ENCODE measurements around the gene INF2.

INF2 gene

DNA sequence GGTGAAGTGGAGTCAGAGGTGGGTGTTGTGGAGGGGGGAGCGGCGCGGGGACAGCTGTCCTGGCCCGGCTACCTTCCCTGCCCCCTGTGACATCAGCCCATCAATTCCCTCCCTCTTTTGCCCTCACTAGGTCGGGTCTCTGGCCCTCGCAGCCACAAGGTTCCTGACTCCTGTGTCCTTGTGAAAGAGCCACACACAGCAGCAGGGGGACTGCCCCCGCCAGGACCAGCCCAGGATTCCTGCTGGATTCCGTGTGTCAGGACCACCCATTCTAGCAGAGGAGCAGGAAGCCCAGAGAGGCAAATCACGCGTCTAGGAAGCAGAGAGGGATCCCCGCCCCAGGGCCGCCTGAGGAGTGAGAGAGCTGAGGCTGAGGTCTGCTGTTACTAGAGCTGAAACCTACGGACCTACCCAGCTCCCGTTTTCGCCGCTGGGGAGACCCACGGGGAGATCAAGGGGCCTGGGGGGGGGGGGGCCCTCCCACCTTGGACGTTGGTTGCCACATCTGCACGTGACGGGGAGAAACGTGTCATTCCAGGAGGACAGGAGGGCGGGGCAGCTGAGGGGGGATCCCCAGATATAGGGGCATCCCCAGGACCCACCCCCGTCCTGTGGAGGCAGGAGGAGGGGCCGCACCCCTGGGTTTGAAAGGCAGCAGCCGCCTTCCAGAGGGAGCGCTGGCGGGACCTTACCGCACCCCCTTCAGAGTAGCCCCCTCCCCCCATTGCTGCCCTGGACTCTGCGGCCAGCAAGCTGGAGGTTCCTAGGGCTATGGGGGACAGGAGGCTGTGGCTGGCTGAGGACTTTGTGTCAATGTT is 12.5 kb upstream of the INF2 start:
- Histone ChIP-seq H3K27ac (replicated peaks; ENCODE audit: low read length) (peak overlapping the region; percentile 66), H2AK5ac (ENCODE audit: low read depth, low read length) (peak overlapping the region; percentile 100), H3K27me3 (ENCODE audit: control insufficient read depth in 3 of 3, insufficient read depth in 3 of 3, low read depth in 1 of 3, low read length in 3 of 3) (no peaks in the 10 kb centered on the region), H2BK15ac (ENCODE audit: low read length) (peak overlapping the region; percentile 26), H4K91ac (ENCODE audit: low read depth, low read length, poor library complexity) (peak overlapping the region; percentile 99), H2AFZ (ENCODE audit: low read length) (peak overlapping the region; percentile 91), H3K18ac (ENCODE audit: low read length) (peak overlapping the region; percentile 99), H3K4me3 (ENCODE audit: low read length in 2 of 2) (peak overlapping the region; percentile 41 to 76), H3K4me2 (ENCODE audit: insufficient read depth, low read length, poor library complexity, severe bottlenecking) (peak overlapping the region; percentile 66), H4K8ac (ENCODE audit: low read depth, low read length) (peak overlapping the region; percentile 93), H3K4me1 (ENCODE audit: control insufficient read depth in 2 of 2, insufficient read depth in 1 of 2, low read depth in 1 of 2, low read length in 2 of 2) (peaks cover 37 to 50% of the 10 kb centered on the region in 2 donors), H3K36me3 (replicated peaks in 1 of 2; ENCODE audit: control insufficient read depth in 2 of 2, insufficient read depth in 2 of 2, low read length in 2 of 2) (no peaks in the 10 kb centered on the region), H3K23ac (ENCODE audit: low read depth, low read length, poor library complexity) (peak overlapping the region; percentile 60), H2BK12ac (ENCODE audit: low read length) (peak overlapping the region; percentile 35), H3K4ac (ENCODE audit: low read length) (peak overlapping the region; percentile 81), H3K9me3 (replicated peaks in 1 of 2; ENCODE audit: control insufficient read depth in 2 of 2, insufficient read depth in 1 of 2, low read depth in 1 of 2, low read length in 2 of 2) (no peaks in the 10 kb centered on the region), H2BK120ac (ENCODE audit: low read depth, low read length) (peak overlapping the region; percentile 97), H2BK5ac (ENCODE audit: low read length) (peak overlapping the region; percentile 99), H3K9ac (ENCODE audit: low read depth, low read length, poor library complexity) (peak overlapping the region; percentile 82), H3K14ac (ENCODE audit: low read length) (peak overlapping the region; percentile 72), H3K79me1 (ENCODE audit: low read depth, low read length) (peaks cover 2% of the 10 kb centered on the region)
- no CpG with 5 or more reads among the region's 29 CpGs for WGBS, 2 donors (ENCODE audit: extremely low coverage in 2 of 2, insufficient read length in 2 of 2, insufficient replicate concordance in 1 of 2)
- DNase-seq (ENCODE audit: low spot score): no peak

GRCh38 chr14:104677512-104678332 is 11.7 kb upstream of the INF2 start:
- Histone ChIP-seq H2BK5ac (ENCODE audit: low read length) (peak overlapping the region; percentile 99), H3K4me2 (ENCODE audit: insufficient read depth, low read length, poor library complexity, severe bottlenecking) (peak overlapping the region; percentile 66), H3K36me3 (replicated peaks in 1 of 2; ENCODE audit: control insufficient read depth in 2 of 2, insufficient read depth in 2 of 2, low read length in 2 of 2) (no peaks in the 10 kb centered on the region), H3K27ac (replicated peaks; ENCODE audit: low read length) (peak overlapping the region; percentile 66), H4K91ac (ENCODE audit: low read depth, low read length, poor library complexity) (peak overlapping the region; percentile 99), H3K4me3 (ENCODE audit: low read length in 2 of 2) (peak overlapping the region; percentile 41 to 76), H3K27me3 (ENCODE audit: control insufficient read depth in 3 of 3, insufficient read depth in 3 of 3, low read depth in 1 of 3, low read length in 3 of 3) (no peaks in the 10 kb centered on the region), H3K23ac (ENCODE audit: low read depth, low read length, poor library complexity) (peak overlapping the region; percentile 60), H2AK5ac (ENCODE audit: low read depth, low read length) (peak overlapping the region; percentile 100), H3K9ac (ENCODE audit: low read depth, low read length, poor library complexity) (peak overlapping the region; percentile 82), H2BK120ac (ENCODE audit: low read depth, low read length) (peak overlapping the region; percentile 97), H3K79me1 (ENCODE audit: low read depth, low read length) (peaks cover 2% of the 10 kb centered on the region), H3K14ac (ENCODE audit: low read length) (peak overlapping the region; percentile 72), H3K4ac (ENCODE audit: low read length) (peak overlapping the region; percentile 81), H3K9me3 (replicated peaks in 1 of 2; ENCODE audit: control insufficient read depth in 2 of 2, insufficient read depth in 1 of 2, low read depth in 1 of 2, low read length in 2 of 2) (no peaks in the 10 kb centered on the region), H2BK12ac (ENCODE audit: low read length) (peak overlapping the region; percentile 35), H3K4me1 (ENCODE audit: control insufficient read depth in 2 of 2, insufficient read depth in 1 of 2, low read depth in 1 of 2, low read length in 2 of 2) (peaks cover 46 to 58% of the 10 kb centered on the region in 2 donors), H4K8ac (ENCODE audit: low read depth, low read length) (peak overlapping the region; percentile 93), H3K18ac (ENCODE audit: low read length) (peak overlapping the region; percentile 99), H2BK15ac (ENCODE audit: low read length) (peak overlapping the region; percentile 26), H2AFZ (ENCODE audit: low read length) (peak overlapping the region; percentile 91)
- WGBS, 2 donors (ENCODE audit: extremely low coverage in 2 of 2, insufficient read length in 2 of 2, insufficient replicate concordance in 1 of 2): no CpG with 5 or more reads among the region's 43 CpGs
- DNase-seq (ENCODE audit: low spot score): peak; percentile 59

DNA sequence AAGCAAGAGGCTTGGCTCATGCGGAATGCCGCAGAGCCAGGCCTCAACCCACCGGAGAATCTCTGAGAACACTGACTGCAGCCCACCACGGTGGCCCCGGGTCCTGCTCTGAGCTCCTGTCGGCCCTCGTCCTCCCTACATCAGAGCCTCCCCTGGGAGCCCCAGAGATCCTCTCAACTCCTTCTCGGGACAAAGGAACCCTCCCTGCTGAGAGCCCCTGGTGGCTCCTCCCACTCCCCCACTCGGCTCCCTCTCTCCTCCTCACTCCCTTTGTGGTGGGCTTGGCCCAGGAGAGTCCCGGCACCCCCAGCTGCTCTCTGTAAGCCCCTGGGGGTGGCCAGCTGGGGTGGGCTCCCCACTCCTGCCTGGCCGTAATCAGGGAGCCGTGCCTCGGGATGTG is 11.1 kb upstream of the INF2 start:
- Histone ChIP-seq H4K91ac (ENCODE audit: low read depth, low read length, poor library complexity) (peak overlapping the region; percentile 94), H3K27ac (replicated peaks; ENCODE audit: low read length) (peak overlapping the region; percentile 39), H3K4me1 (ENCODE audit: control insufficient read depth in 2 of 2, insufficient read depth in 1 of 2, low read depth in 1 of 2, low read length in 2 of 2) (peaks cover 50 to 63% of the 10 kb centered on the region in 2 donors), H2AK5ac (ENCODE audit: low read depth, low read length) (peak overlapping the region; percentile 99), H3K4me2 (ENCODE audit: insufficient read depth, low read length, poor library complexity, severe bottlenecking) (peak overlapping the region; percentile 66), H3K14ac (ENCODE audit: low read length) (no peak overlapping the region), H3K4me3 (ENCODE audit: low read length in 2 of 2) (peak overlapping the region in 1 of 2 donors; percentile 41), H2BK120ac (ENCODE audit: low read depth, low read length) (peak overlapping the region; percentile 97), H3K23ac (ENCODE audit: low read depth, low read length, poor library complexity) (peak overlapping the region; percentile 60), H2BK12ac (ENCODE audit: low read length) (peak overlapping the region; percentile 97), H3K9ac (ENCODE audit: low read depth, low read length, poor library complexity) (peak overlapping the region; percentile 78), H3K79me1 (ENCODE audit: low read depth, low read length) (peaks cover 2% of the 10 kb centered on the region), H4K8ac (ENCODE audit: low read depth, low read length) (no peak overlapping the region), H2BK5ac (ENCODE audit: low read length) (peak overlapping the region; percentile 99), H3K36me3 (replicated peaks in 1 of 2; ENCODE audit: control insufficient read depth in 2 of 2, insufficient read depth in 2 of 2, low read length in 2 of 2) (no peaks in the 10 kb centered on the region), H2AFZ (ENCODE audit: low read length) (peak overlapping the region; percentile 91), H3K9me3 (replicated peaks in 1 of 2; ENCODE audit: control insufficient read depth in 2 of 2, insufficient read depth in 1 of 2, low read depth in 1 of 2, low read length in 2 of 2) (no peaks in the 10 kb centered on the region), H3K4ac (ENCODE audit: low read length) (peak overlapping the region; percentile 90), H2BK15ac (ENCODE audit: low read length) (peak overlapping the region; percentile 100), H3K18ac (ENCODE audit: low read length) (peak overlapping the region; percentile 99), H3K27me3 (ENCODE audit: control insufficient read depth in 3 of 3, insufficient read depth in 3 of 3, low read depth in 1 of 3, low read length in 3 of 3) (no peaks in the 10 kb centered on the region)
- WGBS, 2 donors (ENCODE audit: extremely low coverage in 2 of 2, insufficient read length in 2 of 2, insufficient replicate concordance in 1 of 2): no CpG with 5 or more reads among the region's 13 CpGs
- no peak for DNase-seq (ENCODE audit: low spot score)
